ENCODE data around the gene ZER1.
A peak's percentile ranks its signal among the peaks of the same experiment; 100 is the strongest.
"Not testable (repeated sequence)": the region's sequence is repeated elsewhere in the genome, so short reads cannot be mapped to it uniquely, and the experiment has no call there.

Gene ZER1

DNA sequence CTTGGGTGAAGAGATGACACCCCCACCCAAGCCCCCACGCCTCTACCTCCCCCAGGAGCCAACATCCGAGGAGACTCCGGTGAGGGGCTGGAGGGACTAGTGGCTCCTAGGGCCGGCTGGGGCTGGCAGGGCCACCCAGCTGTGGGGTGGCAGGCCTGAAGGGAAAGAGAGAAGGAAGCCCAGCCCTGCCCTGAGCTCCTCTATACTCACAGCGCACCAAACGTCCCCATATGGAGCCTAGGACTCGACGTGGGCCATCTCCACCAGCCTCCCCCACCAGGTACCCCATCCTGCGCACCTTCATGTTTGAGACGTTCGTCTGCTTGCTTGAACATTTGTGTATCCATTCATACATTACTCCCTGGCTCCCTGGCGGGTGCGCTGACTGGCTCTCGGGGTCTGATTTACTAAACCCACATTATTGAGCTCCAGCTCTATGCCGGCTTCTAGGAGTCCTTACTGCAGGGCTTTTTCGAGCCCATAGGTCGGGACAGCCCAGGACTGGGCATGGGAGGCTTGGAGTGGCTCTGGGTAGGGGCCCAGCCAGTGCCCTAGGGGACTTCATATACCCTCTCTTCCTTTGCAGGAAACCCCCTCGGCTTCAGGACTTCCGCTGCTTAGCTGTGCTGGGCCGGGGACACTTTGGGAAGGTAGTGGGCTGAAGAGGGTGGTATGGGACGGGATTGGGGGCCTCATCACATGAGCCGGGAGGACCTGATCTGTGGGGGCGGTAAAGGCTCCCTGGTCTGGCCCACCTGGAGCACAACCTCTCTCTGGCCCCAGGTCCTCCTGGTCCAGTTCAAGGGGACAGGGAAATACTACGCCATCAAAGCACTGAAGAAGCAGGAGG lies 56.9 kb downstream of the ZER1 start:
- no peak for DNase-seq (ENCODE audit: low read depth)

DNA sequence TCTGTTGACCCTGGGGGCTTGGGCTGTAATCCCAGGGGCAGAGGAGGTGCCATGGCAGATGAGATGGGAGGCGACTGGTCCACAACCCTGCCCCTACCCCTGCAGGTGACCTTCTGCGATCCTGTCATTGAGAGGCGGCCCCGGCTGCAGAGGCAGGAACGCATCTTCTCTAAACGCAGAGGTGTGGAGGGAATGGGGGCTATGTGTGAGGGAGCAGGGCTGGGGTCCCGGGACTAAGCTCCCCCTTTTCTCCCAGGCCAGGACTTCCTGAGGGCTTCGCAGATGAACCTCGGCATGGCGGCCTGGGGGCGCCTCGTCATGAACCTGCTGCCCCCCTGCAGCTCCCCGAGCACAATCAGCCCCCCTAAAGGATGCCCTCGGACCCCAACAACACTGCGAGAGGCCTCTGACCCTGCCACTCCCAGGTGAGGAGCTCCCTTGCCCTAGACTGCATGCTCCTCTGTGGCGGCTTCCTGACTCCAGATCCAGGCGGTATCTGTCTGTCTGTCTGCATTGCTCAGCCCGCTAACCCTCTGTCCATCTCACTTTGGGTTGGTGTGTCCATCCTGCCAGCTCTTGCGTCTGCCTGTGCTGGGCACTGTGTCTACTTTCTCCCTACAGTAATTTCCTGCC lies 57.7 kb downstream of the ZER1 start:
- no peak for DNase-seq (ENCODE audit: low read depth)

DNA sequence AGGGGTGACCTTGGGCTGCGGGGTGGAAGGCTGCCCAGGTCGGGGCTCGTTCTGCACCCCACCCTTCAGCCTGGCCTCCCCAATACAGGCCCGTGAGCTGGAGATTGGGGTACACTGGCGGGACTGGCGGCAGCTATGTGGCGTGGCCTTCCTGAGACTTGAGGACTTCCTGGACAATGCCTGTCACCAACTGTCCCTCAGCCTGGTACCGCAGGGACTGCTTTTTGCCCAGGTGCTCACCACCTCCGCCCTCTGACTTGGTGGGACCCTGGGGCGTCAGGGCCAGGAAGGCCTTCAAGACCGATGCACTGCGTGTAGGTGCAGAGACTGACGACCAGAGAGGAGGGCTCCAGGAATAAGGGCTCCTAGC lies 58.3 kb downstream of the ZER1 start:
- DNase-seq (ENCODE audit: low read depth) = no peak

DNA sequence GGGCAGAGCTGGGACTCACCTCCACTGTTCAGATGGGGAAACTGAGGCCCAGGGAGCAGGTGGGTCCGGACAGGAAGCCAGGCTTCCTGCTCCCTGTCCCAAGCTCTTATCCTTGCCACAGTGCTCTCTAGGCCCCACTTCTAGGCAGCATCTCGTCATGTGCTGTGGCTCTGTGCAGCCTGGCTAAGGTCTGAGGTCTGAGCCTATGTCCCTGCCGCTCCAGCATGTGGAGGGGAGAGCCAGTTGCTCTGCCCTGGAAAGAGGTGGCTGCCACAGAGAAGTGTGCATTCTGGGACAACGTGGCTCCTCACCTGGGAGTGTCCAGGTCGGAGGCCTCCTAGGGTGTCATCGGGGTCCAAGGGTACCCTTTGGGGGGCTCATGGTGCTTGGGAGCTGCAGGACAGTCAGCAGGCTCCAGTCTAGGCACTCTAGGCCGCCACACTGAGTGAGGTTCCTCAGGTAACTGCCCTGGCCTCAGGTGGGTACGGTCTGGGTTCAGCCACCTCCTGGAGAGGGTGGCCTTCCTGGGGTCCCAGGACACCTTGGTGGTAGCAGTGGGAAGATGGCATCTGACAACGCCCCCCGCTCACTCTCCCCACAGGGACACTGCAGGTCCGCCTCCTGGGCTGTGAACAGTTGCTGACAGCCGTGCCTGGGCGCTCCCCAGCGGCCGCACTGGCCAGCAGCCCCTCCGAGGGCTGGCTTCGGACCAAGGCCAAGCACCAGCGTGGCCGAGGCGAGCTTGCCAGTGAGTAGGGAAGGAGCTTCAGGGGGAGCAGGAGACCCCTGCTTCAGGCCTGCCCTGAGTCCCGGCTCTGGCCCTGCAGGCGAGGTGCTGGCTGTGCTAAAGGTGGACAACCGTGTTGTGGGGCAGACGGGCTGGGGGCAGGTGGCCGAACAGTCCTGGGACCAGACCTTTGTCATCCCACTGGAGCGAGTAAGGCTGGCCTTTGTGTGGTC lies 59.0 kb downstream of the ZER1 start:
- DNase-seq (ENCODE audit: low read depth) = no peak

DNA sequence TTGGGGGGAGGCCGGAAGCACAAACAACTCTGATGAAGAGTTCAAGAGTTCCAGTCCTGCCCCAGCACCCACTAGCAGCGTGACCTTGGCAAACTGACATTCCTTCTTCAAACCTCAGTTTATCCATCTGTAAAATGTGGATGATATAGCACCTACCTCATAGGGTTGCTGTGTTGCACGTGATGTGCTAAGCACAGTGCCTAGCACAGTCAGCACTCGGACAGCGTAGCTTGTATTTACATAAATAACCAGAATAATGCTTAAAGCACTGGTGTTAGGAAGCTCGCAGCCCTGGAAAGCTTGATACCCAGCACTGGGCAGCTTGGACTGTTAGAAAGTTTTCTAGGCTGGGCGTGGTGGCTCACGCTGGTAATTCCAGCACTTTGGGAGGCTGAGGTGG lies 64.3 kb downstream of the ZER1 start:
- DNase-seq (ENCODE audit: low read depth) = no peak

DNA sequence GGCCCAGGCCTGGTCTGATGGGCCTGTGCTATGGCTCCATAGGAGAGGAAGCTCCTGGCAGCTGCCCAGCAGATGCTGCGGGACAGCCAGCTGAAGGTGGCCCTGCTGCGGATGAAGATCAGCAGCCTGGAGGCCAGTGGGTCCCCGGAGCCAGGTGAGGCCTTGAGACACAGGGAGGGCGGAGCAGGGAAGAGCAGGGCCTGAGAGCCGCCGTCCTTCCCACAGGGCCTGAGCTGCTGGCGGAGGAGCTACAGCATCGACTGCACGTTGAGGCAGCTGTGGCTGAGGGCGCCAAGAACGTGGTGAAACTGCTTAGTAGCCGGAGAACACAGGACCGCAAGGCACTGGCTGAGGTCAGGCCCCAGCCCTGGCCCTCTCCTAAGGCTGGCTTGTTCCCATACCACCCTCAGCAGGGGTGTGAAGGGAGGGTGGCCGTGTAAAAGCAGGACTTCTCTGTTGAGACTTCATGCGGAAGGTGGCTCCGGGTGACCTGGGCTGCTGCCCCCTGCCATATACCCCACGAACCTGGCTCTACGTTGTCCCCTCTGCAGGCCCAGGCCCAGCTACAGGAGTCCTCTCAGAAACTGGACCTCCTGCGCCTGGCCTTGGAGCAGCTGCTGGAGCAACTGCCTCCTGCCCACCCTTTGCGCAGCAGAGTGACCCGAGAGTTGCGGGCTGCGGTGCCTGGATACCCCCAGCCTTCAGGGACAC lies 64.9 kb downstream of the ZER1 start:
- DNase-seq (ENCODE audit: low read depth) = no peak

DNA sequence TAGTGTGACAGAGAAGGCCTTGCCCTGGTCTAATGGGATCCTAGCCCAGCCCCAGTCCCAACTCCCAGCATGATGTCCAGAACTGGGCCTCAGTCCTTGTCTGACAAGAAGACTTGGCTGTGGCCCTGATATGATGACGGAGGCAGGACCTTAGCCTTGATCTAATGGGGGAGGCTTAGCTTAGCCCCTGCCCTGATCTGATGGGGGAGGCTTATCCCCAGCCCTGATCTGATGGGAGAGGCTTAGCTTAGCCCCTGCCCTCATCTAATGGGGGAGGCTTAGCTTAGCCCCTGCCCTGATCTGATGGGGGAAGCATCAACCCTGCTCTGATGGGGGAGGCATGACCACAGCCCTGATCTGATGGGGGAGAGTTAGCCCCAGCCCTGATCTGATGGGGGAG lies 65.7 kb downstream of the ZER1 start:
- DNase-seq (ENCODE audit: low read depth) = no peak

DNA sequence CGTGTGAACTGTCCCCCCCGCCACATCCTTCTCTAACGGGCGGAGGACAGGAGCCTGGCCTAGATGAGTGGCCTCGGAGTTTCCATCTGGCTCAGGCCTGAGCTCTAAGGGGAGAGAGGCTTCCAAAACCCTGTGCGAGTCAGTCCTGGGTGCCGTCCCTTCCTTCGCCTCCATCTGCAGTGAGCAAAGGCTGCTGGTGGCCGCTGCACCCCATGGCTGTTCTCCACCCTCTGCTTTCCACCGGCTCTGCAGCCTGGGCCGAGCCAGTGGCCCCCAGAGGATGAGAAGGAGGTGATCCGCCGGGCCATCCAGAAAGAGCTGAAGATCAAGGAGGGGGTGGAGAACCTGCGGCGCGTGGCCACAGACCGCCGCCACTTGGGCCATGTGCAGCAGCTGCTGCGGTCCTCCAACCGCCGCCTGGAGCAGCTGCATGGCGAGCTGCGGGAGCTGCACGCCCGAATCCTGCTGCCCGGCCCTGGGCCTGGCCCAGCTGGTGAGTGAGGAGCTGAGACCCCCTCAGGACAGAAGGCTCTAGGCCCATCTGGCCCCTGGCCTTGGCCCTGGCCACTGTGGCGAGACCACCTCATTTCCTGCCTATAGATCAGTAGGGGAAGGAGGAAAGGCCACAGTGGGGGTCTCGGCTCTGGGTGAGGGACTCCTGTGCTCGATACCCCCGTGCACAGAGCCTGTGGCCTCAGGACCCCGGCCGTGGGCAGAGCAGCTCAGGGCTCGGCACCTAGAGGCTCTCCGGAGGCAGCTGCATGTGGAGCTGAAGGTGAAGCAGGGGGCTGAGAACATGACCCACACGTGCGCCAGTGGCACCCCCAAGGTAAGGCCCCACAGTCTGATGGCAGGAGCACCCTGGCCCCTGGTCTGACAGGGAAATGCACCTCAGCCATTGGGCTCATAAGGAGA lies 66.4 kb downstream of the ZER1 start:
- no peak for DNase-seq (ENCODE audit: low read depth)

DNA sequence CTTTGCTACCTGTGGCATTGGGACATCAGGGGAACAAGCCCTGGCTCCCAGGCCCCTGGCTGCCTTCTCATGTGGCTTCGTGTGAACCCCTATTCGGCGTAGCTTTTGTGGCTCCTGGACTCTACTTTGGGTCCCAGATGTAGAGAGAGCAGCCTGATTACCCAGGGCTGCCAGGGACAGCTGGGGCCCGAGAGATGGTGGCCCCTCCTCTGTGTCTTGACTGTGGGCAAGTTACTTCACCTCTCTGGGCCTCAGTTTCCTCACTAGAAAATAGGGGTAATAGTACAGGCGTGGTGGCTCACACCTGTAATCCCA lies 67.4 kb downstream of the ZER1 start:
- no peak for DNase-seq (ENCODE audit: low read depth)

DNA sequence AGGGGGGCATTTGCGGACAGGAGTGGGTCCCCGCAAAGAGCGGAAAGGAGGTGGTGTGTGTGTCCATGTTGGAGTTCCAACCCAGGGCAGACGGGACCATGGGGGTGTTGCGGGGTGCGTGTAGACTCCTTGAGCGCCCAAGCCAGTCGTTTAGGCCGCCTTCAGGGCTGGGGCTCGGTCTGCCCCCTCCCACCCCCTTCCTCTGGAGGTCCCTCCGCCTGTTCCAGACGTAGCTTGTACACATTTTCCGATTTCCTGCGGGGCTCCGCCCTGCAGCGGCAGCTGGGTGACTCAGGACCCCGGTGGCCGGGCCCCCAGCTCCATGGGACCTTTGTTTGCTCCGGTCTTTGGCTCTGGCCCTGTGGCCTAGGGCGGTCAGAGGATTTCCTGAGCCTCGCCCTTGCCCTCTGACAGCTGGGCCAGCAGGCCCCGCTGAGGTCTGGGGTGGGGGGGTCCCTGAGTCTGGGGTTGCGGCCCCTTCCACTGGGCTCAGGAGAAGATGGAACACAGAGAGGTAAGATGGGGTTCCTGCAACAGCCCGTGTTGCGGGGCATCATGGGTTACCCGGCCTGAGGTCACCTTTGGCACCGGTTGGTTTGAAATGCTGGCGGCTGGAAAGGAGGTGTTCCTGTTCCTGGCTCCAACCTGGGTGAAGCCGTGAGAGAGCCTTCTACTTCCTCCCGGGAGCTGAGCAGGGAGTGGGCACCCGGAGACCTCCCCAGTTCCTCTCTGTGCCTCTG lies 67.9 kb downstream of the ZER1 start:
- DNase-seq (ENCODE audit: low read depth) = no peak

DNA sequence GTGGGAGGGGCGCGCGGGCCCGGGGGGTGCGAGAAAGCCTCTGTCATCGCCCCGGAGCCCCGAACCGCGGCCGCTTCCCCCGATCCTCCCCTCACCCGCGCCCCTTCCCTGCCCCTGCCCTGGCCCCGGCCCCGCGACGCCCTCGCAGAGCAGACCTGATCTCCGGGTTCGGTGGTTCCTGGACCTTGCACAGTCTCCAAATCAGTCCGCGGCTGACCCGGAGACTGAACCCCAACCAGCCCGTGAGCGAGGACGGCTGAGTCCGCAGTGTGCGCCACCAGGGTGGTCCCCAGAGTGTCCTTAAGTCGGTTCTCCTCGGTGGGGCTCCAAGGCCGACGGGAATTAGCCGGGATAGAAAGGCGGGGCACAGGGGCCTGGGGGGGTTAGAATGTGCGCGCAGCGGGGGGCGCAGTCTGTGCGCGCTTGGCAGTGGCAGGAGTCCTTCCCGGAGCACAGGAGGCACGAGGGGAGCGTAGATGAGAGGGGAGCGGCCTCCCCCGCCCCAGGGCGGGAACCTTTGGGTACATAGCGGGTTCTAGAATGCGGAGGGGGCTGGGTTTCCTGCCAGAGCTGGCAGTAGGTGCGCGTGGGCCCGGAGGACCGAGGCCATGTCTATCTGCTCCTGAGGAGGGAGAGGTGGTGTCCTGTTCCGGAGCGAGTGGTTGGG lies 68.6 kb downstream of the ZER1 start:
- DNase-seq (ENCODE audit: low read depth) = no peak

DNA sequence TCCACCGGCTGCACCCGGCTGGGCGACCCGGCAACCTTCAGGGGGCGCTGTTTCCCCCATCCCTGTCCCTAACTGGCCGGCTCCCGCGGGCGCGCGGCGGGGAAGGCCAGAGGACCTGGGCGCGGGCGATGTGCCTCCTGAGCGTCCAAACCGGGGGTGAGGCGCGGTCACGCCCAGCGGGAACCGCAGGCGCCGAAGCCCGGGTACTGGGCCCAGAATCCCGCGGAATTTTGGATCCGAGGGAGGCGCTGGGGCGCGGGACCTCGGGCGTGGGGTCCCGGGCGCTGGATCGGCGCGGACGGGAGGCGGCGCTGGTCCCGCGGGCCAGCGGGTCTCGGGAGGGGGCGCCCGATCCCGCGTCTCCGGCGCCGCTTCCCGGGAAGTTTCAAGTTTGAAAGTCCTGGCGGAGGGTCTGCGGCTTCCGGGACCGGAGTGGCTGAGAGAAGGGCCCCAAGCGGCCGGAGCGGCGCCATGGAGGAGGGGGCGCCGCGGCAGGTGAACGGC lies 69.2 kb downstream of the ZER1 start, which contains the start of gene PKN3:
Gene PKN3 (plus strand): TSS at position 59 of the 504 bp plus-strand sequence. CDS start 413 bp downstream, at position 472.
- peak; percentile 62 for DNase-seq (ENCODE audit: low read depth)

DNA sequence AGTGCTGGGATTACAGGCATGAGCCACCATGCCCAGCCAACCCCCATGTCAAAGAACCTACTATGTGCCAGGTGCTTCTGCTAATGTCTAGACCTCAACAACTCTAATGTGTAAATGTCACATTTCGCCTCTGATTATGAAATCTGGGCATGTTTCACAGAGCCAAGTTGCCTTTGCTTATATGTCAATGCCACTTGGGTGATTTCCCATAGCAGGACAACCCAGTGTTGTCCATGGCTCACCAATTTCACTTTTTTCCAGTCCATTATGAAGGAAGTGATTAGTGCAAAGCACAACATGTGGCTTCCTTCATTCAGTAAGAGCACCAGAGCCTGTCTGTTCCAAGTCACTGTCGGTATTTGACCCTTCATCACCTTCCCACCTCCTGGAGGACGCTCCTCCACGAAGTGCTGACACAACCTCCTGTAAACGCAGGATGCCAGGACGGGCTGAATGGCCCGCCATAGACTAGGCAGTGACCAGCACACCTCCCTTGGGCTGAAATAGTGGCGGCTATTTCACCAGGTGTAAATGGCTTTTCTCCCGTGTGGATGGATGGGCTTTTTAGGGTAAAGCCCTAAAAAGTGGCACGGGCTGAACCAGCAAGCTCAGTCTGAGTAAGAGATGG lies 70.4 kb downstream of the ZER1 start:
- no peak for DNase-seq (ENCODE audit: low read depth)

DNA sequence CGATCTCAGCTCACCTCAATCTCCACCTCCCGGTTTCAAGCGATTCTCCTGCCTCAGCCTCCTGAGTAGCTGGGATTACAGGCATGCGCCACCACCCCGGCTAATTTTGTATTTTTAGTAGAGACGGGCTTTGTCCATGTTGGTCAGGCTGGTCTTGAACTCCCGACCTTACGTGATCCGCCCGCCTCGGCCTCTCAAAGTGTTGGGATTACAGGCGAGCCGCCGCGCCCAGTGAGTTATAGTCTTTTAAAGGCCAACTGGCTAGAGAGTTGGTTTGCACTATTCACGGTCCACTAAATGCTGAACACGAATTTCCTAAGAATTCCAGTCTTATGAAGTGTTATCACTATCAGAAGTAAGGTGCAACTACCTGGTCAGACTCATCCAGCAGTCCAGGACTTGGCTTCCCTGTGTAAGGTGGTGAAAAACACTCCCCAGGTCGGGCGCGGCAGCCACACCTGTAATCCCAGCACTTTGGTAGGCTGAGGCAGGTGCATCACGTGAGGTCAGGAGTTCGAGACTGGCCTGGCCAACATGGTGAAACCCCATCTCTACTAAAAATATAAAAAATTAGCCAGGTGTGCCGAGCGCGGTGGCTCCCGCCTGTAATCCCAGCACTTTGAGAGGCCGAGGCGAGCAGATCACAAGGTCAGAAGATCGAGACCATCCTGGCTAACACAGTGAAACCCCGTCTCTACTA lies 72.5 kb downstream of the ZER1 start:
- not testable (repeated sequence) for DNase-seq (ENCODE audit: low read depth)

DNA sequence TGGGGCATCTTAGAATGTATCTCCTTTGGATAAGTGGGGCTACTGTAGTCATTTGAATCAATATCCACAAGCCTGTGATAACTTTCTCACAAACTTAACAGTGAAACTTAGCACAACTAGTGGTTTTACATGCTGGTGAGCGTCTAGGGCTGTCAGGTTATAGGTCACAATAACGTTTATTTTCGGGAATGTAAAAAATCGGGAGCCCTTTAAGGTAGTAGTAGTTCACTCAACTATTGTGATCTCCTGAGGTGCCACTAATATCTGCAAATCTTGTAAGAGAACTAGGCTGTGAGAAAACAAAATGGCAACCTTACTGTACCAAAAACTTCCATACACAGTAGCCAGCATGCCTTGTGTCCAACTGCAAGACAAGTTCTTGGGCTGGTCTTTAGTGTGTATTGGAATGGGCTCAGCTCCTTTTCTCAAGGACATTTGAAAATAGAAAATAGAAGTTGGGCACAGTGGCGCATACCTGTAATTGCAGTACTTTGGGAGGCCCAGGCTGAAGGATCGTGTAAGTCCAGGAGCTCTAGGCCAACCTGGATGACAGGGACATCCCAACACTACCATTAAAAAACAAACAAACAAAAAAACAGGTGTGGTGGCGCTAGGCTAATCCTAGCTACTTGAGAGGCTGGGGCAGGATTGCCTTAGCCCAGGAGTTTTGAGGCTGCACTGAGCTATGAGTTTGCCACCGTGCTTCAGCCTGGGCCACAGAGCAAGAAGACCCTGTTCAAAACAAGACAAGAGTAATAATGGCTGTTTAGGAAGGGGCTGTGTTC lies 74.6 kb downstream of the ZER1 start:
- DNase-seq (ENCODE audit: low read depth) = no peak

DNA sequence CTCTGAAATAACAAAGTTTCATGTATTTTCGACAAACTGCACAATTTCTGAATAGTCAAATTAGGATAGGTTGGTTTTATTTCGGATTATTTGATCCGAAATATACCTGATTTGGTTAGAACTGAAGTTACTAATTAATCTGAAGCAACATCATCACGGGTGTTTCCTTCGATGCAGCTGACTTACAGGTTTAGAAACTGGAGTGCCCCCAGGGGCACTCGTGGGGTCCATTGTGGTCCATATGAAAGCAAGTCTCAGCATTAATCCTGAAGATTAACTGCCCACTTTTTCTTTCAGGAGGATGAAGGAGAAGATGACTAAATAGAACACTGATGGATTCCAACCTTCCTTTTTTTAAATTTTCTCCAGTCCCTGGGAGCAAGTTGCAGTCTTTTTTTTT lies 77.4 kb downstream of the ZER1 start:
- no peak for DNase-seq (ENCODE audit: low read depth)

DNA sequence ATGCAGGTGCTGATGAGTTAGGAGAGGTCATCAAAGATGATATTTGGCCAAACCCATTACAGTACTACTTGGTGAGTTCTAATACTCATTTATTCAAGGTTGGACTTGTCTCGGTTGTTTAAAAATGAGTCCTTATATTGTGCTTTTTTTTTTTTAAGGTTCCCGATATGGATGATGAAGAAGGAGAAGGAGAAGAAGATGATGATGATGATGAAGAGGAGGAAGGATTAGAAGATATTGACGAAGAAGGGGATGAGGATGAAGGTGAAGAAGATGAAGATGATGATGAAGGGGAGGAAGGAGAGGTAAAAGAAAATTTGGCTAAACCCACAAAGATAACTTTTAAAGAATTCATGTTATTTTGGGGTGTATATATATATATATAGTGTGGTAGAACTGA lies 78.0 kb downstream of the ZER1 start:
- not testable (repeated sequence) for DNase-seq (ENCODE audit: low read depth)

DNA sequence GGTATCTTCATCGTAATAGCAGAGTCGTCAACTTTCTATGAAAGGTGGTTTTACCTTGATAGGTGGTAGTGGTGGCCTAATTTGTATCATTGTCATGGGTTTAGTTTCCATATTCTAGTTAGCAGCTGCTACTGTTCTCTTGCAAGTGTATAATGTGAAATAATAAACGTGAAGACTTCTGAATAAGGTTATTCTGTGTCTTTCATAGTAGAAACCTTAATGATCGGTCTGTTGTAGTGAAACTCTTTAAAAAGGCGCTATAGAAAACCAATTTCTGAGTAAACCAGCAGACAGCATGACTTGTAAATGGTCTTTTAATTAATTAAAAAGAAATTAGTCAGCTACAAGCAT lies 81.1 kb downstream of the ZER1 start:
- no peak for DNase-seq (ENCODE audit: low read depth)
